Fibroblast of the aortic adventitia (primary cell): Measurements from ENCODE around the gene ULBP2. TPM values are rescaled to one million over a fixed set of nuclear protein-coding genes. Genes with fewer than 3 reads are reported as not detected.

ENCODE experiments used
- DNase-seq: peaks from one replicate; pipeline ENCODE4 v3.0.0-alpha.2; 2010; ENCODE audit warnings: low read depth
- H3K4me3 ChIP-seq: 2 replicates; pipeline ENCODE4 v1.5.1; 2011; ENCODE audit warnings: low read depth, mild to moderate bottlenecking, control low read depth, low read length, moderate library complexity
- CTCF ChIP-seq: IDR thresholded peaks from 2 replicates; pipeline ENCODE4 v1.5.1; 2011; ENCODE audit warnings: mild to moderate bottlenecking, low read length, control low read depth, inconsistent platforms; ENCODE audit not compliant: insufficient read depth
- total RNA-seq: library from RNA; depleted of rRNA; stranded (reverse); fragments of >200 nt; gene quantifications from 2 replicates; pipeline ENCODE4 v1.2.3, GENCODE V29; 2012; ENCODE audit warnings: low replicate concordance

The ULBP2 gene
- total RNA-seq, 1 donor = 3.3 TPM

DNA sequence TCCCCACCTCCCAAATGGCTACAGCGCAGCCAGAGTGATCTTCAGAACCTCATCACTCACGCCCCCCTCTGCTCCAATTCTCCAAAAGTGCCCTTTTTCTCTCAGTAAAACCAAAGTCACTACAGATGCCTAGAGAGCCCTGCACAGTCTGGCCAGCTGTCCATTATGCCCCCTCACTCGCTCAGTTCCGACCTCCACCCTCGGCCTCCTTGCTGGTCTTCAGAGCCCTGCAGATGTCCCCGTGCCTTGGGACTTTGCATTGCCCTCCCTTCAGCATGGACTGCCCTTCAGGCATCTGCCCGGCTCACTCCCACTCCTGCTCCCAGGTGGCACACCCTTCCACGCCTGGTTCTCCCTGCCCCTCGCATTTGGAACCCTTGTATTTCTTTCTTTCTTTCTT is 42.8 kb upstream of the ULBP2 start:
- no peak for TF ChIP-seq CTCF
- DNase-seq = no peak

DNA sequence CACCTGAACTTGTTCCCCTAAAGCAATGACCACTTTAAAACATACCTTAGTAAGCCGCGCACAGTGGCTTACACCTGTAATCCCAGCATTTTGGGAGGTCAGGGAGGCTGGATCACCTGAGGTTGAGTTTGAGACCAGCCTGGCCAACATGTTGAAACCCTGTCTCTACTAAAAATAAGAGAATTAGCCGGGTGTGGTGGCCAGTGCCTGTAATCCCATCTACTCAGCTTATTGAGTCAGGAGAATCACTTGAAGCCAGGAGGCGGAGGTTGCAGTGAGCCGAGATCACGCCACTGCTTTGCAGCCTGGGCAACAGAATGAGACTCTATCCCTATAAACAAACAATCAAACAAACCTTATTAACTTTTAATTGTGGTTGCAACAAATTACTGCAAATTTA is 42.3 kb upstream of the ULBP2 start:
- no peak for DNase-seq
- TF ChIP-seq CTCF = no peak

More for the DNA sequence above, 42.8 kb upstream of the ULBP2 start:
- H3K4me3 ChIP-seq = no peak overlapping the region

GRCh38 chr6:149899926-149900619 is 41.7 kb upstream of the ULBP2 start:
- DNase-seq = no peak
- H3K4me3 ChIP-seq = no peak overlapping the region
- no peak for TF ChIP-seq CTCF

More for the DNA sequence above, 42.3 kb upstream of the ULBP2 start:
- no peak overlapping the region for H3K4me3 ChIP-seq

DNA sequence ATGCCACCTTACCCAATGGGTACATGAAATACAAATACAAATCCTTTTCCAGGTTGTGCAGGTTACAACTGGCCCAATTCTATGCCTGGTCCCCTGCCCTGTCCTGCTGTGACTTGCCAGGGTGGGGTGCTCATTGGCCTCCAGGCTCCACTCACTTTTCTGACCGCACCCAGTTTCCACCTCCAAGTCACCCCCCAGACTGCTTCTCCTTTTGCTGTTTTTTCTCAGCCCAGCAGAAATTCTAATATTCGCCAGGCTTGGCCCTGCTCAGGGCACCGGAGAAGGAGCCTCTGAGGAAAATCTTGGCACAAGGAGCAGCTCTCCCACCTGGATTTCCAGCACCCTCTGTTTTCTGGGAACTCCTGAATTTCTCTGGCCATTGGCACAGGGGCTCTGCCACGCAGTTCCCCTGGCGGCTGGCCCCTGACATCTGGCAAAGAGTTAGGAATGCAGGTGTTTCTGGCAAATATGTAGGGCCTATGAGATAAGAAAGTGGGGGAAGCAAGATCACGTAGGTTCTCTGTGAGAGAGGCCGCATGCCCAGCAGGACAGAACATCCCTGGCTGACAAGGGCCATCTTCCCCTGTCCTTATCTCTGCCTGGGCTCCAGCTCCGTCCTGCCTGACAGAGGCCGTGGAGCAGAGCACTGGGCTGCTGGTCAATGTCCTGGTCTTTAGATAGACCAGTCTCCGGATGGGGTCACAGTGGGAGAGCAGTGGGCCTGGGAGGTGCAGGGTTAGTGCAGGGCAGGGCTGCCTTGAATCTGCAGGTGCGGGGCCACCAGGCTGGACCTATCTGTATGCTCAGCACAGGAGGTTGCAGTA is 41.0 kb upstream of the ULBP2 start:
- DNase-seq = no peak
- H3K4me3 ChIP-seq = no peak overlapping the region
- TF ChIP-seq CTCF = no peak

GRCh38 chr6:149901444-149902140 is 40.2 kb upstream of the ULBP2 start:
- DNase-seq = no peak
- H3K4me3 ChIP-seq = no peak overlapping the region
- TF ChIP-seq CTCF = no peak

DNA sequence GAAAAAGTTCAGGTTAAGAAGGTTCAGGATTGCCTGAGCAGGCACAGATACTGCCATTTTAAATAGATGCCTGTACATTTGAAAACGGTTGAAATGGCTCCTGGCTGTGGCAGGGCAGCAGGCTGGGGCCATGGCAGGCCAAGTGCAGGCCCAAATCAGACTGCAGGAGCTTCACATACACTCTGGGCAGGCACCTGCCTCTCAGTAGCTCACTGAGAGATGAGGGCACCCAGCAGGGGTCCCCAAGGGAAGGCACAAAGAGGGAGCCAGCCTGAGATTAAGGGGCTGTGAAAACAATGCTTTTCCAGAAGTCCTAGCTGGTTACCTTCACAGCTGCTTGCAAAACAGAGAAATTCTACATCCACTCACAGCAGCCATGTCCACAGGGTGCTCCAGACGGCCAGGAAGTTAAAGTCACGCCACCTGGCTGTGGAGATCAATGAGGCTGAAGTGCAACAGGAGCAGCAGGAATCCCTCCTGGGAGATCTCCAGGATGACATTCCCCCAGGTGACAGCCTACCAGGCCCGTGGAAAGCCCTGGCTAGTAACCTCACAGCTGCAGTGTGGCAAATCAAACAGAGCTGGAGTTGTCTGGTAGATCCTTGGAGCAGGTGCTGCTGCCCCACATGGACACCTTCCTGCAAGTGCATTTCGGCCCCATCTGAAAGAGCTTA is 37.7 kb upstream of the ULBP2 start:
- no peak overlapping the region for H3K4me3 ChIP-seq
- DNase-seq = no peak
- no peak for TF ChIP-seq CTCF
